Stimulated activated CD4-positive, alpha-beta T cell treated with anti-CD3 and anti-CD28 coated beads, Interleukin-4, amount 100 ng/mL, for 1 hour (primary cell): ENCODE measurements around the gene EMP2.
"Not testable (repeated sequence)": the region's sequence is repeated elsewhere in the genome, so short reads cannot be mapped to it uniquely, and the experiment has no call there.

Source experiments
- DNase-seq: peaks from one replicate; pipeline ENCODE4 v3.0.0-alpha.2; 2020

EMP2 gene

DNA sequence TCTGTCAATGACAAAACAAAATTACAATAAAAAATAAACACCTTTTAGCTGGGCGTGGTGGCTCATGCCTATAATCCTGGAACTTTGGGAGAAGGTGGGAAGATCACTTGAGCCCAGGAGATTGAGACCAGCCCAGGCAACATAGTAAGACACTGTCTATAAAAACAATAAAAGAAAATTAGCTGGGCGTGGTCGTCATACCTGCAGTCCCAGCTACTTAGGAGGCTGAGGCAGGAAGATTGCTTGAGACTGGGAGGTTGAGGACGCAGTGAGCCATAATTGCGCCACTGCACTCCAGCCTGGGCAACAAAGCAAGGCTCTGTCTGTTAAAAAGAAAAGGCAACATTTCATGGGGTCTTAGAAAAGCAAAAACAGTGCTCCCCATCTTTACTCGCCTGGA, 32.7 kb downstream of the EMP2 start:
- no peak for DNase-seq

DNA sequence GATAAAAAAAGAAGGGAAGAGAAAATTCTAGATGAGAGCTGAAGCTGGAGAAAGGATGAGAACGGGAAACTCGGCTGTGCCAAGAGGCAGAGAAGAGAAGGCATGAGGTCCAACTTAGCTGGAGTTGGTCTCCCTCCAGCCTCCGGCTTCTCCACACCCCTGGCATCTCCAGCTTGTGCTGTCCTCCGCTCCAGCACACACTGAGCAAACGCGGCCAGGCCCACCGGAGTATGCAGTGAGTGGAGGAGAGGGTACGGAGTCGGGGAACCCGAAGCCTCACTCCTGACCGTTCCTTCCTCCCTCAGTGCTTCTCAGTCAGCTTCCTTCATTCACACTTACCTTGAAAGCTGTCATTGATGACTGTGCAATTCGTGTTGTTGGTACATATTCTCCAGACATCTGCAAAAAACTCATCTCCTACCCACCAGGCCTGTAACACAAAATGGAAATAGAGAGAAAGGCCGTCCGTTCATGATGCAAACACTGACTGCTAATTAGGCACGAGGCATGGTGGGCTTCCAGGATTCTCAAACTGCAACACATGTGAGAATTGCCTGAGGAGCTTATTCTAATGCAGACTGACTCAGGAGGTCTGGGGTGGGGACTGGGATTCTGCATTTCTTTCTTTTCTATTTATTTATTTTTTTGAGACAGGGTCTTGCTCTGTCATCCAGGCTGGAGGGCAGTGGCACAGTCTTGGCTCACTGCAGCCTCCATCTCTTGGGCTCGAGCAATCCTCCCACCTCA, 37.0 kb downstream of the EMP2 start:
- no peak for DNase-seq

DNA sequence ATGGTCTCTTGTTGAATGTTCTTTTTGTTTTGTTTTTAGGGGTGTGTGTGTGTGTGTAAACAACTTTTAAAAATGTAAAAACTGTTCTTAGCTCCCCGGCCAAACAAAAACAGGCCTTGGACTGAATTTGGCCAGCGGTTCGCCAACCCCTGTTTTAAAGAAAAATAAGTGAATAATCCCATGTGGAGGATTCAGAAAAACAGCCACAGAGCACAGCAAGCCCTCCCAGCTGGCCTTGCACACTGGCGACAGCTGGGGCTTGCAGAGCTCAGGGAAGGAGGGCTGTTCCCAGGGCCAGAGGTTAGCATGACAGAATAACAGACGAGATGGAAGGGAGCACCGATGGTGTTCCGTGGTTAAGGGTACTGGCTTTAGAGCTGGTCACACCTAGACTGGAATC, 39.0 kb downstream of the EMP2 start:
- no peak for DNase-seq

DNA sequence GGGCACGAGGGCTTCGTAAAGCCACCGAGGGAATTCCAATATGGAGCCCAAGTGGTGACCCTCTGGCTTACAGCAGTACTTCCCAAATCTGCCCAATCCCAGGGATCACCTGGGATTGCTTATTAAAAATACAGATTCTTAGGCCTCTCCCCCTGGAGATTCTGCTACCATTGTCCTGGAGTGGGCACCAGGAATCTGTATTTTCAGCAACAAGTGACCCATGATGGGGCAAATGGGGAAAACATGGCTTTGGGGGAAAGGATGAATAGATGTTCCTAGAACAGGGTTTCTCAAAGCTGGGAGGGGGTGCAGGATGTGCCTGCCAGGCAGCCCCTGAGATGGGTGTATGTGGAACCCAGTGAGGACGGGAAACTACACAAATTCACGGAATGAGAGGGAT, 40.6 kb downstream of the EMP2 start:
- DNase-seq, result no peak

DNA sequence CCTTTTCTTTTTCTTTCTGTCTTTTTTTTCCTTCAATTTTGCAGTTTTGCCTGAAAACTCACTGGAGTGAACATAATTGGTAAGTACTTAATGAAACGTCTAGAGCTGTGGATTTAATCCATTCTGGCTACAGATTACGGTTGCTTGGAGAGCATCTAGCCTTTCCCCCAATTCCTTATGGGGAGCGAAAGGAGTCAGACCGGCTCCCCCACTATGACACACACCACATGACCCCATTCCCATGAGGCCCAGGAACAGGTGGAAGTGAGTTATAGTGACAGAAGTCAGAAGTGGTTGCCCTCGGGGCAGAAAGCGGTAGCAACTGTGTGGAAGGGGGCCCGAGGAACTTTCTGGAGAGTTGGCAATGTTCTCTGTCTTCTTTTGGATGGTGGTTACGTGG, 41.2 kb downstream of the EMP2 start:
- DNase-seq, result no peak

DNA sequence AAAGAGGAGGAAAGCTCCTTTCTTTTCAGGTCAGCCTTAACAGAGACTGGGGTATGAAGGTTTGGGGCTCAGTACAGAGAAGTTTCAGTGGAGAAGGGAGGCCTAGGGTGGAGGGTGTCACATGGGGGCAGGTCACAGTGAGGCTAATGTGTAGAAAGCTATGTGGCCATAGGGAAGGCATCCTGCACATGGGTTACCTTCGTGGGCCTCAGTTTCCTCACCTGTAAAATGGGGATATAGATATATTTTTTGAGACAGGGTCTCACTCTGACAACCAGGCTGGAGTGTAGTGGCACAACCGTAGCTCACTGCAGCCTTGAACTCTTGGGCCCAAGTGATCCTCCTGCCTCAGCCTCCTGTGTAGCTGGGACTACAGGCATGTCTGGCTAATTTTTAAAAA, 41.8 kb downstream of the EMP2 start:
- no peak for DNase-seq

DNA sequence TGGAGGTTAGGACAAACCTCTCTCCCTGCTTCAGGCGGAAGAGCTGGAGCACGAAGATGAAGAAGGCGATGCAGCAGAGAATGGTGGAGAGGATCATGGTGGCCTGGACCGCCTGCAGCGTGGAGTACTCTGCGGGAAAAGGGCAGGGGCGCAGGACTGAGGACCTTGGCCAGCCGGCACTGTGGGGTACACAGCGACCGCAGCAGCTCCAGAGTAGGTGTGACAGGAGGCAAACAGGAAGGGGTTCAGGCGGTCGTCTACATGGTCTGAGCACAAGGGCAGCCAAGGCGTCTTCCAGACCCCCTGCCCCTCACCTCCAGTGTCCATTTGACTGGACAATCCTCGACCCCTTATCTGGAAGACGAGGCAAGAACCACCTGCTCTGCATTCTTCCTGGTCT, 42.5 kb downstream of the EMP2 start:
- no peak for DNase-seq

DNA sequence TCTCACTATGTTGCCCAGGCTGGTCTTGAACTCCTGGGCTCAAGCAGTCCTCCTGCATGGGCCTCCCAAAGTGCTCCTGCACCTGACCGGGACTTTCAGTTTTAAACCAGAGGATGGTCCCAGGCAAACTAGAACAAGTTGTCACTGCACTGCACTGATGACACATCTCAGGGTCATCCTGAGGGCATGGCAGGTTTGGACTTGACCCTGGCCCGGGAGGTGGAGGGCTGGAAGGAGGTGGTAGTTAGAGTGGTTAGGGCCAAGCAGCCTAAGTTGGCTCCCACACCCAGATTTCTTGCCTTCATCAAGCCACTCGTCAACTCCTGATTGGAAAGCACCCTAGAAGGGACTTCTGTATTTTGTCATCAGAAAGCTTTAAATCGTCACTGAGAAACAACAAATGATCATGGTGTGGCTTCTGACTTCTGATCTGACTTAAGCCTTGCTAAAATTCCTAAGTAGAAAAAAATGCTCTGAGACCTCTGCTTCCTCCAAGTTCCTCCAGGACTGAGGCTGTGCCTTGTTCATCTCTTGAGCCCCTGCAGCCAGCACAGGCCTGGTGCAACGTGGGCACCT, 43.5 kb downstream of the EMP2 start:
- no peak for DNase-seq

DNA sequence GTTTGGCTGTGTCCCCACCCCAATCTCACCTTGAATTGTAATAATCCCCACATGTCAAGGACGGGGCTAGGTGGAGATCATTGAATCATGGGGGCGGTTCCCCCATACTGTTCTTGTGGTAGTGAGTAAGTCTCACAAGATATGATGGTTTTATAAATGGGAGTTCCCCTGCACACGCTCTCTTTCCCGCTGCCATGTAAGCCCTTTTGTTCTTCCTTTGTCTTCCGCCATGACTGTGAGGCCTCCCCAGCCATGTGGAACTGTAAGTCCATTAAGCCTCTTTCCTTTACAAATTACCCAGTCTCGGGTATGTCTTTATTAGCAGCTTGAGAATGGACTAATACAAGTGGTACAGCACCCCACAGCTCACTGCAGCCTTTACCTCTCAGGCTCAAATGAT, 44.1 kb downstream of the EMP2 start:
- DNase-seq, result not testable (repeated sequence)

DNA sequence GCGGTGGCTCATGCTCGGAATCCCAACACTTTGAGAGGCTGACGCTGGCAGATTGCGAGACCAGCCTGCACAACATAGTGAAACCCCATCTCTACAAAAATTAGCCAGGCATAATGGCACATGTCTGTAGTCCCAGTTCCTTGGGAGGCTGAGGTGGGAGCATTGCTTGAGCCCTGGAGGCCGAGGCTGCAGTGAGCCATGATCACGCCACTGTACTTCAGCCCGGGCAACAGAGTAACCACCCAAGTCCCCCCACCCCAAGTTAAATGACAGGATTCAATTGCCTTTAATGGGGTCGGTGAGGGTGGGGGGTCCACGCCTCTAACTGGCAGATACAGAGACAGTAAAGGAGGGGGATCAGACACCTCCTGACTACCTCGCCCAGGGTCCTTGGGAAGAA, 44.9 kb downstream of the EMP2 start:
- no peak for DNase-seq

DNA sequence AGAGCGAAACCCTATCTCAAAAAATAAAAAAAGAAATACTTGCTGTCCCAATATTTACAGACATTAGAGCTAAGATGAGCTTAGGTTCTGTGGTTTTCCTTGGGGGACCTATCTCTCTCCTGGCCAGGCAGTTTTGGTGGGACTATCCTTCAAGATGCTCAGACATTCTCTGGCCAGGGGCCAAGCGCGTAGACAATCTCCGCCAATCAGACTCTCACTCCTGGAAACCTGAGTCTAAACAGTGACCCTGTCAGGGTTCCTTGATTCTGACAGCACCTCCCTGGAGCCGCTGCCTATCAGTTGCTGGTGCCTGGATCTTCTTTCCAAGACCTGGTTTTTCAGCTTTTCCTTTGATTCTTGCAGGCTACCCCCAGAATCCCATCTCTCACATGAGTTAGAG, 45.6 kb downstream of the EMP2 start:
- no peak for DNase-seq

DNA sequence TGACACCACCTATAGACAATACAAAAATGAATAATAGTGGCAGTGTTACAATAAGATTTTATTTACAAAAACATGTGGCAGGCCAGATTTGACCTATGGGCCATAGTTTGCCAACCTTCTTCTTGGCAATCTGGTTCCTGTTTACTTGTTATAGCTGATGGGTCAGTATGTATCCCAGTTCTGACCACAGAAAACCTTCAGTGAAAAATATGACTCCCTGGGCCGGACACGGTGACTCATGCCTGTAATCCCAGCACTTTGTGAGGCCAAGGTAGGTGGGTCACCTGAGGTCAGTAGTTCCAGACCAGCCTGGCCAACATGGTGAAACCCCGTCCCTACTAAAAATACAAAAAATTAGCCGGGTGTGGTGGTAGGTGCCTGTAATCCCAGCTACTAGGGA, 46.8 kb downstream of the EMP2 start:
- DNase-seq, result not testable (repeated sequence)

DNA sequence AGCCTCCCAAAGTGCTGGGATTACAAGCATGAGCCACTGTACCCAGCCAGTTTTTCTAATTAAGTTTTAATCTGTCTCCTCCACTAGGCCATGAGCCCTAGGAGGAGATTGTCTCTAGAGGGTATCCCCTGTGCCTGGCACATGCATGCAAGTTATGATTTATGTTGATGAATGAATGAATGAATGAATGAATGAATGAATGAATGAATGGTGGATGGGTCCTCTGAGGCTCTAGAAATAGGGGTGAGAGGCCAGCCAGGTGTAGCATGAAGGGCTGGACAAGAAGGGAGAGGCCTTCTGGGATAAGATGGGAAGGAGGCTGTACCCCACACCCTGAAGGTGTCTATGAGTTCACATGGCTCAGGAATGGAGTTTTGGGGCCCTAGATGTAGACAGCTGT, 48.8 kb downstream of the EMP2 start:
- no peak for DNase-seq

DNA sequence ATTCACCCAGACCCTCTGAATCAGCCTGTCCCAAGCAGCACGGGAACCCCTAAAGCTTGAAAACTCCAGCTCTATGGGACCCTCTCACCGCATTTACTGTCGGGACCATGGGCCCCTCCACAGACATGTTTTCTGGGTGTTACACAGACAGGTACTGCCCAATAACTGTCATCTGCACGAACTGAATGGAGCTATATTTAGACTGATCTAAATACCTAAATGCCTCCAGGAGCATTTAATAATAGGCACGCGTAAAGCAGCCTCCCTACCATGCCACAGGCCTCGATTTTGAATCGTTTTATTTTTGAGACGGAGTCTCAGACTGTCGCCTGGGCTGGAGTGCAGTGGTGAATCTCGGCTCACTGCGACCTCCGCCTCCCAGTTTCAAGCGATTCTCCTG, 49.7 kb downstream of the EMP2 start:
- no peak for DNase-seq

DNA sequence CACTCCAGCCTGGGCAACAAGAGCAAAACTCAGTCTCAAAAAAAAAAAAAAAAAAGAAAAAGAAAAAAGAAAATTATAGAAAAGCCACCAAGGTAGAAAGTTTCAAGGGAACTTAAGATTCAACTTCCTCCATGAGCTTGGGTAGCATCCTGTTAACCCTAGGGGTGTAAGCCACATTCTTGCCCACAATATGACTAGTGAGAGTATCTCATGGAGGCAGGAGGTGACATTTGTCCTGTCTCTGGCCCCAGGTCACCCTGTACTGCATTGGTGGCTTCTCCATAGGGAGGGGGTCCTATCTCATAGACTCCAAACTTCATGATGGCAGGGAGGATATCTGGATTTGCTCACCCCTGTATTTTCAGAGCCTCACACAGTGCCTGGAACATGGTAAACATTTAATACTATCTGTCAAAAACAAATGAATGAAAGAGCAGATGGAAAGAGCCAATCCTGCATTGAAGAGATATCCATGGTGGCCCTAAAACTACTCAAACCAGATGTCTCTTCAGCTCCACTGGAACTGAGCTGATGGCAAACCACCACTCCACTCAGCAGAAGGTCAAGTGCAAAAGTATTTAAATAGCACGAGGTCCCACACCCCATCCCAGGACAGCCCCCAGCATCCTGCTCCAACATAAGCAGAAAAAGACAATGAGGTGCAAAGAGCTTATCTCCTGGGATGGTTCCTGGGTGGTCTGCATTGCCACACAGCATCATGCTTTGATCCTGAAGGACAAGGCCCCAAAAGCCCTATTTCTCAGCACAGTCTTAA, 50.3 kb downstream of the EMP2 start:
- DNase-seq, result no peak

DNA sequence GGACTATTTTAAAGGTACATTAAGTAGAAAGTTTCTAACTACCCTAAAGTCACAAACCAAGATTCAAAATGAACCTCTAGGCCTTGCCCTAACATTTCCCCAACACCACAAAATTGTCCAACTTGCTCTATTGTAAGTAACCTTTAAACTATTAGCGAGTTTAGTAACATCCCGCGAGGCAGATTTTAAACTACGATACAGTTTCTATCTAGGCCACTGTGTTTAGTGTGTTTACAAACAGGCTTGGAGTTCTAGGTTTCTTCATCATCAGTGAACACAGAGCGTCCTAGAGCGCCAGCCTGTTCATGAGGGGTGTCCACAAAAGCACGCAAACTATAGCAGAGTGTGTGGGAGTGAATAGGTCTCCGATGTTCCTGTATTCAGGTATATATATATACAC, 51.8 kb downstream of the EMP2 start:
- DNase-seq, result no peak

DNA sequence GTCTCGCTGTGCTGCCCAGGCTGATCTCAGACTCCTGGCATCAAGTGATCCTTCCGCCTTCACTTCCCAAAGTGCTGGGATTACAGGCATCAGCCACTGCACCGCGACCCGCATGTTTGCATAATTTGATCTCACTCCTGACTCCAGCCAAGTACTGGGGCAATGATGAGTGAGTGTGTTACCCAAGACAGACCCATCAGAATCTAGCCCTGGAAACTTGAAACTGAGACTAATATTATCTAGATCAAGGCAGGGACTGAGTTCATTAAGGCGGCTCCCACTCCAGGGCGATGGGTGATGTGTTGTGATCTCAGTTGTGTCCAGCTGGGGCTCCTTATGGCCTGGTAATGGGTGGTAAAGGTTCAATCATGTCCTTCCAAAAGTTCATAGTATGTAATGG, 53.4 kb downstream of the EMP2 start:
- no peak for DNase-seq

DNA sequence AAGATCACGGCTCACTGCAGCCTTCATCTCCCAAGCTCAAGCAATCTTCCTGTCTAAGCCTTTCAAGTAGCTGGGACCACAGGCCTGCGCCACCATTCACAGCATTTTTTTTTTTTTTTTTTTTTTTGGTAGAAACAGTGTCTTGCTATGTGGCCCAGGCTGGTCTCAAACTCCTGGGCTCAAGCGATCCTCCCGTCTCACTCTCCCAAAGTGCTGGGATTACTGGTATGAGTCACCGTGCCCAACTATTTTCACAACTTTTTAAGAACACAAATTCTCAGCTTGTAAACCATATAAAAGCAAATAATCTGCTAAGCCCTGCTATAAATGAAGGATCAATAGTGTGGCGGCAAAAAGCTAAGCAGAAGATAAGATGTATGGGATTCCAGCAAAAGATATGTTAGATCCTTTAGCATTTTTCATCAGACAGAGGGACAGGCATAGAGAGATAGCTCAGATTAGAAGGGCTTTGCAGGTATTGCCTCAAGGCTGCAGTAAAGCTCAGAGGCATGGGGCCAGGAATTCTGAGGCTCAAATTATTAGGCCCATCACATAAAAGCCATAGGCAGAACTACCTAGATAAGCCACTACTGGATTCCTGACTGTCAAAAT, 55.1 kb downstream of the EMP2 start:
- no peak for DNase-seq

DNA sequence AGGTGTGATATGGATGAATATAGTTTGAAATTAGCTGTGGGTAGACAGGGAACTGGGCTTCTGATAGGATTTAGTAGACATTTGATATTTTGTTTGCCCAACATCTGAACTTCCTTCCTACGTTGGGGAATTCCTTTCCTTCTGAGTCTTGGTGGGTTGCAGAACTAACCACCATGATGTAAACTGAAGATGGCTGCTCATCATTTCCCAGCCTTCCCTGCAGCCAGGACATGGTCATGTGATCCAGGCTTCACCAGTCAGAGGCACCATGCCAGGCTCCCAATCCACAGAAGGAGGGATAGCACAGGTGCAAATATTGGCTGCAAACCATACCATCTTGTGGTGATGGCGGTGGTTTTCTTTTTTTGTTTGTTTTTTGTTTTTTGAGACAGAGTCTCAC, 57.4 kb downstream of the EMP2 start:
- no peak for DNase-seq

DNA sequence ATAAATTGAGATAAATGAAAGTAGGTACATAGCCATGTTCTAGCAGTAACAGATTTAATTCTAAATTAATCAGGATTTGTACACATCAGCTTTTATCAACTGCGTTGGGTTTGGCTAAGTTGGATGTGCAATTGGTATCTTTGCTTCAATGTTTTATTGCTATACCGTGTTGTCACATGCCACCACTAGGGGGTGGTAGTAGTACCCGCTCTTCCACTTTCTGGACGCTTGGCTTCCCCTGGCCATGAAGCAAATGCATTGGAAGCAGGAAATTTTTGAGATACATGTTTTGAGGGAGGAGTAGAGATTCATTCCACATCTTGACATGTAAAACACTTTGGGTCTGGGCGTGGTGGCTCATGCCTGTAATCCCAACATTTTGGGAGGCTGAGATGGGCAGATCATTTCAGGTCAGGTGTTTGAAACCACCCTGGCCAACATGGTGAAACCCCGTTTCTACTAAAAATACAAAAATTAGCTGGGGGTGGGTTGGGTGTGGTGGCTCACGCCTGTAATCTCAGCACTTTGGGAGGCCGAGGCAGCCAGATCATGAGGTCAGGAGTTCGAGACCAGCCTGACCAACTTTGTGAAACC, 58.6 kb downstream of the EMP2 start:
- peak; percentile 26 for DNase-seq

DNA sequence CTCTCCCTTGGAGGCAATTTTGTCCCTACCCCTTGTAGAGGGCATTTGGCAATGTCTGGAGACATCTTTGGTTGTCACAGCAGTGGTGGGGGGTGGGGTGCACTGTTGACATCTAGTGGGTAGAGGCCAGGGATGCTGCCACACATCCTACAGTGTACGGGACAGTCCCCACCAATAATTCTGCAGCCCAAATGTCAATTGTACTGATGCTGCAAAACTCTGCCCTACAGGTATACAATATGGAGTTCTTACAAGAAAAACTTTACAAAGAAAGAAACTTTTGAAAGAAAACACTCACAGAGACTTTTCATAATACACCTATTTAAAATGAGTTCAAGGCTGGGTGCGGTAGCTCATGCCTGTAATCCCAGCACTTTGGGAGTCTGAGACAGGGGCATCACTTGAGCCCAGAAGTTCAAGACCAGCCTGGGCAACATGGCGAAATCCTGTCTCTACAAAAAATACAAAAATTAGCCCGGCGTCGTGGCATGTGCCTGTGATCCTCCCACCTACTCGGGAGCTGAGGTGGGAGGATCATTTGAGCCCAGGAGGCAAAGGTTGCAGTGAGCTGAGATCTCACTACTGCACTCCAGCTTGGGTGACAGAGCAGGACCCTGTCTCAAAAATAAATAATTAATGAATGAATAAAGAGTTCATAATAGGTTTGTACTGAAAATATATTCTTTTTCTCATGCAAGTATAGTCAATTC, 59.4 kb downstream of the EMP2 start:
- no peak for DNase-seq

DNA sequence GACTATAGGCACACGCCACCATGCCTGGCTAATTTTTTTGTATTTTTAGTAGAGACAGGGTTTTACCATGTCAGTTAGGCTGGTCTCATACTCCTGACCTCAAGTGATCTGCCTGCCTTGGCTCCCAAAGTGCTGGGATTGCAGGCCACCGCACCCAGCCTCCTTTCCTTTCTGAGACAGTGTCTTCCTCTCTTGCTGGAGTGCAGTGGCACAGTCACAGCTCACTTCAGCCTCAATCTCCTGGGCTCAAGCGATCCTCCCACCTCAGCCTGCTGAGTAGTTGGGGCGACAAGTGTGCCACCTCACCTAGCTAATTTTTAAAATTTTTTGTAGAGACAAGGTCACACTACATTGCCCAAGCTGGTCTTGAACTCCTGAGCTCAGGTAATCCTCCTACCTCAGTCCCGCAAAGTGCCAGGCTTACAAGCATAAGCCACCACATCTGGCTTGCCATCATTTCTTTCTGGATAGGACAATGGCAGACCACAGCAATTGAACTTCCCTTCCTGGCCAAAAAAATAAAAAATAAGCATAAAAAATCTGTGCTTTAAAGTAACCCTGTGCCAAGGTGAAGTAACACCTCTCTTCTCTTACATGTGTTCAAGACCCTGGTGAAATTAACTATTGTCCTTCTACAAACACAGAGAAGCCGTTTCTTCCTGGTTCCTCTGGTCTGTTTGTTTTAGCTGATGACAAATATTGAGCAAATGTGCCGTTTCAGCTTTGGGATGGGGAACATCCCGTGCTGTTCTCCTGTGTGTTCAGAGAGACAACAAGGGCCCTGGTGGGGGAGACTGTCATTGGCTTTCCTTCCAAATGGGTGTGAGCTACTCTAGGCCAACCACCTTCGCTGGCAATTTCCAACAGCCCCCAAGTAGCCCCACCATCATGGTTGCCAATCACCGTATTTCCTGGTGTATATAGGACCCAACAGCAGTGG, 60.2 kb downstream of the EMP2 start:
- DNase-seq, result no peak
